Spleen (tissue), 7 donors: ENCODE measurements around the gene FKBP2.

Source experiments
- CTCF ChIP-seq, 11 experiments: fragments of 200-600 bp in 7 of 11; fragments of 450-650 bp in 4 of 11; sonication (generic) in 4 of 11; IDR thresholded peaks in 8 of 11; conservative IDR thresholded peaks in 3 of 11; 1 replicate in 7 of 11; 2 replicates in 4 of 11; pipeline versions ENCODE4 v1.4.0 to v1.8.0; 2016 to 2021; ENCODE audit warnings: antibody characterized with exemption in 11 of 11, inconsistent platforms in 4 of 11, mild to moderate bottlenecking in 1 of 11
- POLR2A ChIP-seq, 3 donors: fragments of 450-650 bp; IDR thresholded peaks; one replicate each; pipeline ENCODE4 v1.5.1; 2017; ENCODE audit warnings: antibody characterized with exemption in 3 of 3, mild to moderate bottlenecking in 1 of 3
- POLR2AphosphoS5 ChIP-seq, 3 donors: sonication (generic); formaldehyde crosslinking; IDR thresholded peaks; one replicate each; pipeline ENCODE4 v1.5.1; 2017; ENCODE audit warnings: antibody characterized with exemption in 3 of 3
- donor health status: DM: no; HTN: no; CAD: no; lungs with moderate emphysema.
- donor health status: DM: no; HTN: no; CAD: no.
- donor health status: DM: no; HTN: no; CAD: no.

GRCh38 chr11:64235437-64236161 is 5.3 kb upstream of the FKBP2 start:
- TF ChIP-seq CTCF (IDR thresholded peaks at IDR 0.05 in 8 of 11, conservative IDR thresholded peaks at IDR 0.05 in 3 of 11) (no peak), POLR2A (IDR thresholded peaks at IDR 0.05) (no peak), POLR2AphosphoS5 (IDR thresholded peaks at IDR 0.05) (no peak)
